CD4-positive, CD25-positive, alpha-beta regulatory T cell (primary cell): Measurements from ENCODE around the gene ADO. TPM values are rescaled to one million over a fixed set of nuclear protein-coding genes. Genes with fewer than 3 reads are reported as not detected.

Source experiments
- ATAC-seq, 2 donors: fragments of 150-1000 bp; cut with Tn5 transposase; one replicate each; pipeline ENCODE4 v1.10.0; 2021; ENCODE audit warnings: low read depth in 2 of 2, moderate number of reproducible peaks in 2 of 2, moderate library complexity in 1 of 2
- DNase-seq, 3 donors: peaks; one replicate each; pipeline versions ENCODE4 v3.0.0 to v3.0.0-alpha.2; 2012 to 2022; ENCODE audit warnings: mixed read lengths in 1 of 3
- H3K27ac ChIP-seq: one replicate; pipeline ENCODE4 v1.7.0; 2013; ENCODE audit warnings: mild to moderate bottlenecking, low read length; ENCODE audit not compliant: insufficient read depth, poor library complexity, severe bottlenecking
- H3K27me3 ChIP-seq: one replicate; pipeline ENCODE4 v1.7.0; 2013; ENCODE audit warnings: low read length; ENCODE audit not compliant: control insufficient read depth, insufficient read depth
- H3K36me3 ChIP-seq: one replicate; pipeline ENCODE4 v1.7.0; 2013; ENCODE audit warnings: mild to moderate bottlenecking, low read length, moderate library complexity; ENCODE audit not compliant: control insufficient read depth, insufficient read depth
- H3K4me1 ChIP-seq: 2 replicates; pipeline ENCODE4 v1.7.0; 2013; ENCODE audit warnings: mild to moderate bottlenecking, low read length; ENCODE audit not compliant: insufficient read depth, control insufficient read depth, poor library complexity, severe bottlenecking
- H3K4me3 ChIP-seq: one replicate; pipeline ENCODE4 v1.7.0; 2013; ENCODE audit warnings: low read depth, mild to moderate bottlenecking, low read length, moderate library complexity
- H3K9me3 ChIP-seq, 2 experiments: 1 replicate in 1 of 2; 2 replicates in 1 of 2; pipeline ENCODE4 v1.7.0; 2013; ENCODE audit warnings: low read length in 2 of 2, mild to moderate bottlenecking in 1 of 2, moderate library complexity in 1 of 2; ENCODE audit not compliant: control insufficient read depth in 2 of 2
- H3K27ac Mint-ChIP-seq, 3 donors: one replicate each; pipeline ENCODE4 v1.8.0; 2020 to 2022; ENCODE audit warnings: mild to moderate bottlenecking in 3 of 3, mixed read lengths in 3 of 3, moderate library complexity in 2 of 3
- H3K27me3 Mint-ChIP-seq: one replicate; pipeline ENCODE4 v1.8.0; 2022; ENCODE audit warnings: mild to moderate bottlenecking, mixed read lengths
- H3K36me3 Mint-ChIP-seq: one replicate; pipeline ENCODE4 v1.8.0; 2020; ENCODE audit warnings: mixed read lengths
- H3K4me1 Mint-ChIP-seq, 4 donors: one replicate each; pipeline ENCODE4 v1.8.0; 2020 to 2022; ENCODE audit warnings: mixed read lengths in 4 of 4, mild to moderate bottlenecking in 1 of 4
- H3K4me3 Mint-ChIP-seq, 4 donors: one replicate each; pipeline ENCODE4 v1.8.0; 2020 to 2022; ENCODE audit warnings: mild to moderate bottlenecking in 4 of 4, mixed read lengths in 4 of 4, moderate library complexity in 3 of 4
- H3K9me3 Mint-ChIP-seq, 7 donors: one replicate each; pipeline ENCODE4 v1.8.0; 2020 to 2022; ENCODE audit warnings: mixed read lengths in 7 of 7, mild to moderate bottlenecking in 3 of 7, moderate library complexity in 2 of 7
- polyA plus RNA-seq, 4 donors: library from polyadenylated mRNA; unstranded; fragments of 300-500 nt; fragmentation: Illumina TruSeq; gene quantifications; one replicate each; pipeline ENCODE4 v1.2.3, GENCODE V29; 2021
- total RNA-seq: library from RNA; stranded (reverse); gene quantifications from one replicate; pipeline ENCODE4 v1.2.3, GENCODE V29; 2022

The ADO gene
- total and polyA plus RNA-seq, 5 donors from 2014 or later: 1.4 to 11.1 (median 2.7) TPM

GRCh38 chr10:62816331-62817120 is 12.0 kb downstream of the ADO start, which contains the start of gene EGR2:
EGR2 (minus strand) TSS chr10:62816366; CDS start chr10:62816029, 337 bp downstream.
- peaks cover 0 to 1% (median 0%) of the 10 kb centered on the region in 7 donors for H3K9me3 Mint-ChIP-seq
- peaks cover 14 to 53% (median 34%) of the 10 kb centered on the region in 4 donors for H3K4me1 Mint-ChIP-seq
- Histone ChIP-seq H3K36me3 (no peaks in the 10 kb centered on the region), H3K4me3 (peak within 1 kb of the TSS; percentile 94), H3K9me3 (no peaks in the 10 kb centered on the region), H3K27me3 (peaks cover 27% of the 10 kb centered on the region), H3K27ac (peak within 1 kb of the TSS; percentile 88), H3K4me1 (peaks cover 47% of the 10 kb centered on the region)
- H3K27ac Mint-ChIP-seq: peak within 1 kb of the TSS; percentile 91 to 95 (median 94)
- no peaks in the 10 kb centered on the region for H3K36me3 Mint-ChIP-seq
- DNase-seq (peak; percentile 90 to 98 (median 97)), ATAC-seq (peak; percentile 83 to 85)
- peak within 1 kb of the TSS; percentile 95 to 98 (median 96) for H3K4me3 Mint-ChIP-seq
- peaks cover 70% of the 10 kb centered on the region for H3K27me3 Mint-ChIP-seq

GRCh38 chr10:62817121-62817765 is 12.7 kb downstream of the ADO start:
- peaks cover 47% of the 10 kb centered on the region for H3K4me1 ChIP-seq
- peak overlapping the region; percentile 88 for H3K27ac ChIP-seq
- peak overlapping the region; percentile 63 to 95 (median 94) for H3K27ac Mint-ChIP-seq
- peaks cover 10 to 48% (median 30%) of the 10 kb centered on the region in 4 donors for H3K4me1 Mint-ChIP-seq
- peaks cover 0 to 1% (median 0%) of the 10 kb centered on the region in 7 donors for H3K9me3 Mint-ChIP-seq
- peak overlapping the region; percentile 94 for H3K4me3 ChIP-seq
- no peaks in the 10 kb centered on the region for H3K36me3 ChIP-seq
- peaks cover 74% of the 10 kb centered on the region for H3K27me3 Mint-ChIP-seq
- H3K9me3 ChIP-seq: no peaks in the 10 kb centered on the region
- peaks cover 31% of the 10 kb centered on the region for H3K27me3 ChIP-seq
- DNase-seq (peak in 1 of 3 donors; percentile 30), ATAC-seq (peak; percentile 6 to 10)
- no peaks in the 10 kb centered on the region for H3K36me3 Mint-ChIP-seq
- H3K4me3 Mint-ChIP-seq: peak overlapping the region; percentile 95 to 98 (median 96)

GRCh38 chr10:62817766-62818425 is 13.4 kb downstream of the ADO start:
- Mint-ChIP-seq H3K27ac (peak overlapping the region; percentile 73 to 95 (median 94)), H3K4me3 (peak overlapping the region; percentile 95 to 98 (median 96)), H3K9me3 (peaks cover 0 to 1% (median 0%) of the 10 kb centered on the region in 7 donors), H3K36me3 (no peaks in the 10 kb centered on the region), H3K27me3 (peaks cover 77% of the 10 kb centered on the region), H3K4me1 (peaks cover 10 to 42% (median 26%) of the 10 kb centered on the region in 4 donors)
- H3K36me3 ChIP-seq: no peaks in the 10 kb centered on the region
- H3K9me3 ChIP-seq: no peaks in the 10 kb centered on the region
- H3K4me1 ChIP-seq: peaks cover 47% of the 10 kb centered on the region
- ATAC-seq: peak; percentile 19 to 22
- peaks cover 34% of the 10 kb centered on the region for H3K27me3 ChIP-seq
- DNase-seq: peak; percentile 53 to 73 (median 66)
- peak overlapping the region; percentile 88 for H3K27ac ChIP-seq
- H3K4me3 ChIP-seq: peak overlapping the region; percentile 94

- peaks cover 10 to 38% (median 23%) of the 10 kb centered on the region in 4 donors for H3K4me1 Mint-ChIP-seq
- Histone ChIP-seq H3K4me3 (peak overlapping the region; percentile 62), H3K9me3 (no peaks in the 10 kb centered on the region), H3K27ac (no peak overlapping the region), H3K36me3 (no peaks in the 10 kb centered on the region), H3K27me3 (peaks cover 36% of the 10 kb centered on the region), H3K4me1 (peaks cover 47% of the 10 kb centered on the region)
- ATAC-seq (no peak), DNase-seq (peak; percentile 18 to 37 (median 29))
- peaks cover 0 to 1% (median 0%) of the 10 kb centered on the region in 7 donors for H3K9me3 Mint-ChIP-seq
- peak overlapping the region in 1 of 3 donors; percentile 73 for H3K27ac Mint-ChIP-seq
- H3K27me3 Mint-ChIP-seq: peaks cover 73% of the 10 kb centered on the region
- H3K4me3 Mint-ChIP-seq: peak overlapping the region; percentile 95 to 98 (median 96)
- H3K36me3 Mint-ChIP-seq: no peaks in the 10 kb centered on the region
Observed at GRCh38 chr10:62818426-62819011, 14.0 kb downstream of the ADO start.

GRCh38 chr10:62819141-62819920 is 14.8 kb downstream of the ADO start:
- Mint-ChIP-seq H3K4me3 (peak overlapping the region; percentile 54 to 77 (median 68)), H3K27me3 (peaks cover 67% of the 10 kb centered on the region), H3K4me1 (peaks cover 10 to 30% (median 18%) of the 10 kb centered on the region in 4 donors), H3K36me3 (no peaks in the 10 kb centered on the region), H3K27ac (no peak overlapping the region), H3K9me3 (peaks cover 0 to 1% (median 0%) of the 10 kb centered on the region in 7 donors)
- Histone ChIP-seq H3K27me3 (peaks cover 34% of the 10 kb centered on the region), H3K36me3 (no peaks in the 10 kb centered on the region), H3K27ac (no peak overlapping the region), H3K9me3 (no peaks in the 10 kb centered on the region), H3K4me1 (peaks cover 44% of the 10 kb centered on the region), H3K4me3 (no peak overlapping the region)
- ATAC-seq: no peak
- no peak for DNase-seq

GRCh38 chr10:62820586-62820985 is 16.1 kb downstream of the ADO start:
- Mint-ChIP-seq H3K4me1 (peaks cover 10 to 21% (median 13%) of the 10 kb centered on the region in 4 donors), H3K36me3 (no peaks in the 10 kb centered on the region), H3K27me3 (peaks cover 66% of the 10 kb centered on the region), H3K27ac (no peak overlapping the region), H3K9me3 (peaks cover 0 to 1% (median 0%) of the 10 kb centered on the region in 7 donors), H3K4me3 (peak overlapping the region in 1 of 4 donors; percentile 62)
- Histone ChIP-seq H3K4me3 (no peak overlapping the region), H3K27me3 (peaks cover 33% of the 10 kb centered on the region), H3K27ac (no peak overlapping the region), H3K9me3 (no peaks in the 10 kb centered on the region), H3K4me1 (peaks cover 31% of the 10 kb centered on the region), H3K36me3 (no peaks in the 10 kb centered on the region)
- DNase-seq: no peak
- ATAC-seq: no peak
